Activated T-helper 1 cell treated with anti-CD3 and anti-CD28 coated beads, Interleukin-2, amount 50 U/mL, for 16 hours (primary cell): ENCODE results near the gene BCL11A.

Experiments
- DNase-seq, 2 donors: peaks; one replicate each; pipeline ENCODE4 v3.0.0-alpha.2; 2020; ENCODE audit warnings: low read depth in 1 of 2, low spot score in 1 of 2

Gene BCL11A

GRCh38 chr2:60410456-60411146 lies 142.9 kb downstream of the BCL11A start:
- no peak for DNase-seq

GRCh38 chr2:60409531-60409871 lies 144.0 kb downstream of the BCL11A start:
- no peak for DNase-seq

GRCh38 chr2:60408811-60409530 lies 144.5 kb downstream of the BCL11A start:
- DNase-seq = no peak

GRCh38 chr2:60408207-60408606 lies 145.2 kb downstream of the BCL11A start:
- no peak for DNase-seq

DNA sequence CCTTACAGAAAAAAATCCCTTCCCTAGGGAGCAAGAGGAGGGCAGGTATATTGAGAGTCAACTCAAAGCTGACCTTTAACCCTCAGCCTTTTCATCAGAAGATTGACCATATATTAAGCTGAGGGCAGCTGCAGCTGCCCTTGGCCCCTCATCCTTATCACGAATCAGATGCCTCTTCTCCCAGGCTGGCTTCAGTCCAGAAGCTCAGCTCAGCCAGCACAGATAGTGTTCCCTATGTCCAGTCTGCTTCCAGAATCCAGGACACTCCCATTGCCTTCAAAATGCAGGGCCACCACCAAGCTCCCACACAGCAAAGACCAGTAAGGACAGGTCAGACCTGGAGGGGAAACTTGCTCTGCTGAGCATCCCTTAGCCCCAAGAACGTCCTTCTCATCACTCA lies 146.1 kb downstream of the BCL11A start:
- no peak for DNase-seq

GRCh38 chr2:60406192-60406591 lies 147.3 kb downstream of the BCL11A start:
- DNase-seq = no peak

DNA sequence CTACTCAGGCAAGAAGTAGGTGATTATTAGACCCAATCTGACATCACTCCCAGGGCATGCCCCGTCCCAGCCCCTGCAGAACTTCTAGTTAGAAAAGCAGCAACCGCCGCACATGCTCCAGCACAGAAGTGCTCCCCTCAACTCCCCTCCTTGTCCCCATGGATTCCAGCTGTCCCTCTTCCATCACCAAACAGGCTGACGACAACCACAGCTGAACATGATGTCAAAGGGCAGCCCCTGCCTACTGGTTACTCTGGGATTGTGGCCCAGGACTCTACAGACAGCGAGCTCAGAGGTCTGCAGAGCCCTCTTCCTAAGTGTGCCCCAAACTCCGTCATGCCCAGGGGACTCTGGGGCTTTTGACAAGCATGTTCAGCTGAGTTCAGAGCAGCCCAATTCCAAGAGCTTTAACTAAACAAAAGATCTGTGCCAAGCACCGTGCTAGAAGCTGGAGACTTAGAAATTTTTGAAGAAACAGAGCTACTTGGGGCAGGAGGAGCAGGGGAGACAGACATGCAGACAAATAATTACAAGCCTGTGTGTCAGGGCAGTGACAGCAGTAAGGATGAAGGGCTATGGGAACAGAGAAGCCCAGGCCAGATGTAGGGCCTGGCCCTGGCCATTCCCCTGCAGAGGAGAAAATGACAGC lies 148.1 kb downstream of the BCL11A start:
- no peak for DNase-seq
